ENCODE measurements around the gene CIAO3. TPM values are rescaled to one million over a fixed set of nuclear protein-coding genes. Genes with fewer than 3 reads are reported as not detected.

CIAO3 gene
- total RNA-seq, 1 experiment from 2014 or later = 32.8 TPM

GRCh38 chr16:752007-752312 is 11.2 kb upstream of the CIAO3 start:
- no peak overlapping the region for H3K27ac ChIP-seq (ENCODE audit: low read depth, low read length)
- peaks cover 5 to 14% of the 10 kb centered on the region in 2 experiments for H3K4me1 ChIP-seq (ENCODE audit: control insufficient read depth in 1 of 2, insufficient read depth in 2 of 2, low read length in 2 of 2)
- intact Hi-C loops (cut with micrococcal nuclease) = no loop called here
- no peak for TF ChIP-seq CTCF (IDR thresholded peaks at IDR 0.05 in 2 of 3, conservative IDR thresholded peaks at IDR 0.05 in 1 of 3; ENCODE audit: borderline replicate concordance in 1 of 3, insufficient read depth in 1 of 3, low read depth in 2 of 3, low read length in 2 of 3)
- no peak for TF ChIP-seq TCF7L2 (IDR thresholded peaks at IDR 0.05; ENCODE audit: borderline replicate concordance, extremely low read depth, insufficient read depth, insufficient read length)
- TF ChIP-seq SRF (IDR thresholded peaks at IDR 0.05; ENCODE audit: low read depth) = no peak
- no peak for TF ChIP-seq FOSL1 (IDR thresholded peaks at IDR 0.05; ENCODE audit: low read depth)
- TF ChIP-seq RAD21 (IDR thresholded peaks at IDR 0.05; ENCODE audit: low read depth) = no peak
- TF ChIP-seq, protein P1, sequence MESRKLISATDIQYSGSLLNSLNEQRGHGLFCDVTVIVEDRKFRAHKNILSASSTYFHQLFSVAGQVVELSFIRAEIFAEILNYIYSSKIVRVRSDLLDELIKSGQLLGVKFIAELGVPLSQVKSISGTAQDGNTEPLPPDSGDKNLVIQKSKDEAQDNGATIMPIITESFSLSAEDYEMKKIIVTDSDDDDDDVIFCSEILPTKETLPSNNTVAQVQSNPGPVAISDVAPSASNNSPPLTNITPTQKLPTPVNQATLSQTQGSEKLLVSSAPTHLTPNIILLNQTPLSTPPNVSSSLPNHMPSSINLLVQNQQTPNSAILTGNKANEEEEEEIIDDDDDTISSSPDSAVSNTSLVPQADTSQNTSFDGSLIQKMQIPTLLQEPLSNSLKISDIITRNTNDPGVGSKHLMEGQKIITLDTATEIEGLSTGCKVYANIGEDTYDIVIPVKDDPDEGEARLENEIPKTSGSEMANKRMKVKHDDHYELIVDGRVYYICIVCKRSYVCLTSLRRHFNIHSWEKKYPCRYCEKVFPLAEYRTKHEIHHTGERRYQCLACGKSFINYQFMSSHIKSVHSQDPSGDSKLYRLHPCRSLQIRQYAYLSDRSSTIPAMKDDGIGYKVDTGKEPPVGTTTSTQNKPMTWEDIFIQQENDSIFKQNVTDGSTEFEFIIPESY (IDR thresholded peaks at IDR 0.05; ENCODE audit: extremely low read depth, insufficient replicate concordance, low read length) = no peak
- TF ChIP-seq, protein P2, sequence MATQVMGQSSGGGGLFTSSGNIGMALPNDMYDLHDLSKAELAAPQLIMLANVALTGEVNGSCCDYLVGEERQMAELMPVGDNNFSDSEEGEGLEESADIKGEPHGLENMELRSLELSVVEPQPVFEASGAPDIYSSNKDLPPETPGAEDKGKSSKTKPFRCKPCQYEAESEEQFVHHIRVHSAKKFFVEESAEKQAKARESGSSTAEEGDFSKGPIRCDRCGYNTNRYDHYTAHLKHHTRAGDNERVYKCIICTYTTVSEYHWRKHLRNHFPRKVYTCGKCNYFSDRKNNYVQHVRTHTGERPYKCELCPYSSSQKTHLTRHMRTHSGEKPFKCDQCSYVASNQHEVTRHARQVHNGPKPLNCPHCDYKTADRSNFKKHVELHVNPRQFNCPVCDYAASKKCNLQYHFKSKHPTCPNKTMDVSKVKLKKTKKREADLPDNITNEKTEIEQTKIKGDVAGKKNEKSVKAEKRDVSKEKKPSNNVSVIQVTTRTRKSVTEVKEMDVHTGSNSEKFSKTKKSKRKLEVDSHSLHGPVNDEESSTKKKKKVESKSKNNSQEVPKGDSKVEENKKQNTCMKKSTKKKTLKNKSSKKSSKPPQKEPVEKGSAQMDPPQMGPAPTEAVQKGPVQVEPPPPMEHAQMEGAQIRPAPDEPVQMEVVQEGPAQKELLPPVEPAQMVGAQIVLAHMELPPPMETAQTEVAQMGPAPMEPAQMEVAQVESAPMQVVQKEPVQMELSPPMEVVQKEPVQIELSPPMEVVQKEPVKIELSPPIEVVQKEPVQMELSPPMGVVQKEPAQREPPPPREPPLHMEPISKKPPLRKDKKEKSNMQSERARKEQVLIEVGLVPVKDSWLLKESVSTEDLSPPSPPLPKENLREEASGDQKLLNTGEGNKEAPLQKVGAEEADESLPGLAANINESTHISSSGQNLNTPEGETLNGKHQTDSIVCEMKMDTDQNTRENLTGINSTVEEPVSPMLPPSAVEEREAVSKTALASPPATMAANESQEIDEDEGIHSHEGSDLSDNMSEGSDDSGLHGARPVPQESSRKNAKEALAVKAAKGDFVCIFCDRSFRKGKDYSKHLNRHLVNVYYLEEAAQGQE (IDR thresholded peaks at IDR 0.05; ENCODE audit: low read depth) = no peak
- no peak for TF ChIP-seq MAX (IDR thresholded peaks at IDR 0.05)
- TF ChIP-seq SIN3A (IDR thresholded peaks at IDR 0.05; ENCODE audit: low read depth) = no peak
- TF ChIP-seq CEBPB (IDR thresholded peaks at IDR 0.05; ENCODE audit: low read depth) = no peak
- no peak for TF ChIP-seq EGR1 (IDR thresholded peaks at IDR 0.05; ENCODE audit: low read depth)
- TF ChIP-seq JUND (IDR thresholded peaks at IDR 0.05) = no peak
- no peak for TF ChIP-seq YY1 (IDR thresholded peaks at IDR 0.05; ENCODE audit: extremely low read depth, insufficient replicate concordance, low read depth, low read length)
- no peak overlapping the region for H3K4me2 ChIP-seq (ENCODE audit: low read length)
- no peak overlapping the region for H2AFZ ChIP-seq (ENCODE audit: low read depth, low read length, poor library complexity, severe bottlenecking)
- H4K20me1 ChIP-seq (ENCODE audit: insufficient read depth) = no peaks in the 10 kb centered on the region
- ATAC-seq (no peak), DNase-seq (ENCODE audit: low read depth, low spot score) (no peak)
- H3K4me3 ChIP-seq (replicated peaks in 1 of 2; ENCODE audit: low read depth in 1 of 2, low read length in 2 of 2) = no peak overlapping the region
- no peaks in the 10 kb centered on the region for H3K79me2 ChIP-seq (ENCODE audit: insufficient read depth, low read length)
- no peaks in the 10 kb centered on the region for H3K36me3 ChIP-seq (ENCODE audit: control insufficient read depth in 1 of 2, insufficient read depth in 2 of 2, low read length in 2 of 2)
- H3K9me2 ChIP-seq (ENCODE audit: insufficient read depth) = no peaks in the 10 kb centered on the region
- no peak overlapping the region for H3K9ac ChIP-seq (ENCODE audit: low read length)
- ChIA-PET CTCF (no interaction called here), RAD21 (ENCODE audit: low non-redundant PET in 1 of 2, low total read pairs in 2 of 2, uncharacterized antibody in 2 of 2, unreplicated experiment in 2 of 2) (no interaction called here), POLR2A (no interaction called here)
- no peaks in the 10 kb centered on the region for H3K27me3 ChIP-seq (ENCODE audit: insufficient read depth, low read length)
- peaks cover 0 to 7% of the 10 kb centered on the region in 2 experiments; a peak in 1 of 4 replicates for H3K9me3 ChIP-seq (ENCODE audit: control insufficient read depth in 1 of 2, insufficient read depth in 1 of 2, low read depth in 1 of 2, low read length in 2 of 2)
- BruUV-seq (replicated peaks) = no TSS peak
